ENCODE measurements around the gene OR9Q1.

The OR9Q1 gene

GRCh38 chr11:58034471-58034870, 10.8 kb downstream of the OR9Q1 start:
- no peak for DNase-seq

- no peak for DNase-seq
Measured at GRCh38 chr11:58039589-58039988, 15.9 kb downstream of the OR9Q1 start.

GRCh38 chr11:58043379-58043778, 19.7 kb downstream of the OR9Q1 start:
- no peak for DNase-seq

GRCh38 chr11:58046231-58046630, 22.6 kb downstream of the OR9Q1 start:
- no peak for DNase-seq

- DNase-seq, result no peak
Measured at GRCh38 chr11:58047818-58048217, 24.1 kb downstream of the OR9Q1 start.

GRCh38 chr11:58055806-58056401, 32.2 kb downstream of the OR9Q1 start:
- no peak for DNase-seq

GRCh38 chr11:58057481-58057880, 33.8 kb downstream of the OR9Q1 start:
- no peak for DNase-seq

GRCh38 chr11:58058276-58059006, 34.8 kb downstream of the OR9Q1 start:
- DNase-seq, result no peak

GRCh38 chr11:58059007-58059350, 35.3 kb downstream of the OR9Q1 start:
- no peak for DNase-seq

GRCh38 chr11:58060535-58060934, 36.9 kb downstream of the OR9Q1 start:
- DNase-seq, result no peak

GRCh38 chr11:58060939-58061672, 37.4 kb downstream of the OR9Q1 start:
- no peak for DNase-seq

GRCh38 chr11:58061813-58062212, 38.1 kb downstream of the OR9Q1 start:
- DNase-seq, result no peak

GRCh38 chr11:58067685-58068084, 44.0 kb downstream of the OR9Q1 start:
- DNase-seq, result no peak

- DNase-seq, result no peak
Measured at GRCh38 chr11:58068655-58069054, 45.0 kb downstream of the OR9Q1 start.

GRCh38 chr11:58070585-58070984, 46.9 kb downstream of the OR9Q1 start:
- DNase-seq, result no peak

- no peak for DNase-seq
Measured at GRCh38 chr11:58075781-58076180, 52.1 kb downstream of the OR9Q1 start.

GRCh38 chr11:58086528-58086927, 62.8 kb downstream of the OR9Q1 start:
- no peak for DNase-seq

- no peak for DNase-seq
Measured at GRCh38 chr11:58097437-58097836, 73.8 kb downstream of the OR9Q1 start.

GRCh38 chr11:58121096-58121495, 97.4 kb downstream of the OR9Q1 start:
- no peak for DNase-seq

GRCh38 chr11:58125469-58125868, 101.8 kb downstream of the OR9Q1 start, which contains the start of gene OR9I1:
Gene OR9I1, minus strand, starts transcription at chr11:58125530. Its CDS starts 6,086 bp downstream, at chr11:58119444.
- no peak for DNase-seq

GRCh38 chr11:58127350-58127749, 103.7 kb downstream of the OR9Q1 start:
- DNase-seq, result no peak

GRCh38 chr11:58133309-58134076, 109.8 kb downstream of the OR9Q1 start:
- no peak for DNase-seq

GRCh38 chr11:58134151-58134550, 110.5 kb downstream of the OR9Q1 start:
- no peak for DNase-seq
